ENCODE measurements around the gene RAD51D. TPM values are rescaled to one million over a fixed set of nuclear protein-coding genes. Genes with fewer than 3 reads are reported as not detected.

The RAD51D gene
- total and polyA plus RNA-seq, 10 of the 15 experiments (the other 5 are each of a cell fraction or from before 2014, with no cell fraction given), result 2.6 to 29.3 (median 13.5) TPM

GRCh38 chr17:35056013-35056412 is 63.6 kb downstream of the RAD51D start:
- ChIA-PET RAD21 (ENCODE audit: unreplicated experiment) (no interaction called here), POLR2A (interaction anchor here (0.9 kb wide), 1 partner anchor 9 kb away, joined by 3 read pairs; no protein-coding TSS in a partner anchor), SMC1A (ENCODE audit: uncharacterized antibody, unreplicated experiment) (interaction anchor here (3.0 to 20.5 kb wide), 3 partner anchors 9 to 28 kb away, joined by 15 to 534 read pairs (median 221); partner anchors contain the start of gene RFFL), CTCF (interaction anchor here (1.9 kb wide), 1 partner anchor 63 kb away, joined by 5 read pairs; no protein-coding TSS in a partner anchor)
- Histone ChIP-seq H3K4me2 (ENCODE audit: control insufficient read depth, insufficient read depth) (no peak overlapping the region), H3K4me3 (no peak overlapping the region), H3K79me2 (ENCODE audit: control insufficient read depth, insufficient read depth, low read length) (peaks cover 26% of the 10 kb centered on the region), H3K27ac (ENCODE audit: control insufficient read depth, insufficient read depth) (no peak overlapping the region), H4K20me1 (ENCODE audit: control insufficient read depth, insufficient read depth) (no peaks in the 10 kb centered on the region), H3K27me3 (replicated peaks in 1 of 2; ENCODE audit: control insufficient read depth in 2 of 2, insufficient read depth in 2 of 2, low read length in 1 of 2) (no peaks in the 10 kb centered on the region), H3K9ac (ENCODE audit: control insufficient read depth, insufficient read depth, low read length) (no peak overlapping the region), H3K9me3 (replicated peaks; ENCODE audit: control insufficient read depth, insufficient read depth, low read length) (no peaks in the 10 kb centered on the region), H3K36me3 (ENCODE audit: control insufficient read depth in 2 of 2, insufficient read depth in 2 of 2, low read length in 1 of 2) (peaks cover 2 to 3% of the 10 kb centered on the region in 2 experiments; a peak in 3 of 4 replicates), H2AFZ (ENCODE audit: control insufficient read depth, low read depth, low read length) (no peak overlapping the region), H3K4me1 (ENCODE audit: control insufficient read depth, insufficient read depth, low read length) (peaks cover 11% of the 10 kb centered on the region)
- intact Hi-C loops (cut with micrococcal nuclease; ENCODE audit: unreplicated experiment) (no loop called here), in situ Hi-C loops (cut with MboI) (no loop called here)
- no TSS peak for BruUV-seq (replicated peaks)
- FAIRE-seq, result no peak
- no peak for DNase-seq (ENCODE audit: low read depth, low spot score)
- no peak for ATAC-seq
- WGBS (ENCODE audit: insufficient coverage, insufficient replicate concordance, low lambda C conversion rate, missing lambda C conversion rate), result 70% methylated on average over 3 of the region's 3 CpGs
- TF ChIP-seq ZSCAN29 (IDR thresholded peaks at IDR 0.05) (no peak), GATAD2B (conservative IDR thresholded peaks at IDR 0.05; ENCODE audit: low read depth) (no peak), SUZ12 (IDR thresholded peaks at IDR 0.05; ENCODE audit: unreplicated experiment) (no peak), RB1 (IDR thresholded peaks at IDR 0.05; ENCODE audit: borderline replicate concordance) (no peak), CUX1 (IDR thresholded peaks at IDR 0.05; ENCODE audit: insufficient replicate concordance, low read depth, low read length) (no peak), ATF3 (IDR thresholded peaks at IDR 0.05; ENCODE audit: borderline replicate concordance, extremely low read depth, low read depth, low read length) (no peak)
- TF ChIP-seq, protein P1, sequence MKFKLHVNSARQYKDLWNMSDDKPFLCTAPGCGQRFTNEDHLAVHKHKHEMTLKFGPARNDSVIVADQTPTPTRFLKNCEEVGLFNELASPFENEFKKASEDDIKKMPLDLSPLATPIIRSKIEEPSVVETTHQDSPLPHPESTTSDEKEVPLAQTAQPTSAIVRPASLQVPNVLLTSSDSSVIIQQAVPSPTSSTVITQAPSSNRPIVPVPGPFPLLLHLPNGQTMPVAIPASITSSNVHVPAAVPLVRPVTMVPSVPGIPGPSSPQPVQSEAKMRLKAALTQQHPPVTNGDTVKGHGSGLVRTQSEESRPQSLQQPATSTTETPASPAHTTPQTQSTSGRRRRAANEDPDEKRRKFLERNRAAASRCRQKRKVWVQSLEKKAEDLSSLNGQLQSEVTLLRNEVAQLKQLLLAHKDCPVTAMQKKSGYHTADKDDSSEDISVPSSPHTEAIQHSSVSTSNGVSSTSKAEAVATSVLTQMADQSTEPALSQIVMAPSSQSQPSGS (IDR thresholded peaks at IDR 0.05; ENCODE audit: low read length), result no peak
